A549 (cell line): Measurements from ENCODE around the gene BRSK2. TPM values are rescaled to one million over a fixed set of nuclear protein-coding genes. Genes with fewer than 3 reads are reported as not detected.

Experiments used
- ATAC-seq, 2 experiments: fragments of 200-7000 bp in 1 of 2; fragments of >200 bp in 1 of 2; cut with Nextera tagmentation in 1 of 2; cut with Tn5 transposase in 1 of 2; 3 replicates each; pipeline versions ENCODE4 v1.8.0 to v1.9.1; 2018 to 2020; ENCODE audit warnings: mild to moderate bottlenecking in 1 of 2, moderate library complexity in 1 of 2
- CTCF ChIA-PET: fragments of 300-600 bp; sonication (Branson Sonifier 250); formaldehyde crosslinking; extraction: SDS; loops from one replicate; lab custom pipeline; 2021; ENCODE audit warnings: antibody characterized with exemption, inconsistent platforms; lab: Yijun Ruan, JAX
- POLR2A ChIA-PET: fragments of 350-600 bp; formaldehyde crosslinking; extraction: SDS; loops from one replicate; lab custom pipeline; 2021; ENCODE audit warnings: antibody characterized with exemption, inconsistent platforms; lab: Yijun Ruan, JAX
- DNase-seq, 2 experiments: peaks; one replicate each; pipeline versions ENCODE4 v3.0.0 to v3.0.0-alpha.2; 2011 to 2016; ENCODE audit warnings: low read depth in 1 of 2, low spot score in 1 of 2
- FAIRE-seq: peaks from 2 replicates; lab custom pipeline; 2011; peaks lifted over from hg19 to GRCh38; lab: Jason Lieb, UNC
- H3K27ac ChIP-seq, 2 experiments: fragments of >200 bp; sonication (Bioruptor Twin); formaldehyde crosslinking; 3 replicates each; pipeline ENCODE4 v1.5.1; 2016 to 2017
- H3K4me1 ChIP-seq: fragments of >200 bp; sonication (Bioruptor Twin); formaldehyde crosslinking; 3 replicates; pipeline ENCODE4 v1.6.1; 2016
- H3K4me2 ChIP-seq: fragments of >200 bp; sonication (Bioruptor Twin); formaldehyde crosslinking; 3 replicates; pipeline ENCODE4 v1.6.1; 2016
- H3K4me3 ChIP-seq: fragments of >200 bp; sonication (Bioruptor Twin); formaldehyde crosslinking; 3 replicates; pipeline ENCODE4 v1.5.1; 2016
- H3K9me3 ChIP-seq: fragments of >200 bp; sonication (Bioruptor Twin); formaldehyde crosslinking; 3 replicates; pipeline ENCODE4 v1.6.1; 2016
- CBX8 ChIP-seq: fragments of 200-600 bp; sonication (generic); IDR thresholded peaks from 2 replicates; pipeline ENCODE4 v1.6.1; 2016
- CHD2 ChIP-seq: fragments of 150-350 bp; IDR thresholded peaks from 2 replicates; pipeline ENCODE4 v1.6.1; 2014; ENCODE audit warnings: low read length; ENCODE audit not compliant: partially characterized antibody
- CHD4 ChIP-seq: fragments of 200-600 bp; sonication (generic); IDR thresholded peaks from 2 replicates; pipeline ENCODE4 v1.6.1; 2016; ENCODE audit warnings: antibody characterized with exemption, mild to moderate bottlenecking, borderline replicate concordance
- ESRRA ChIP-seq: fragments of 150-350 bp; IDR thresholded peaks from 2 replicates; pipeline ENCODE4 v1.6.1; 2014; ENCODE audit warnings: mild to moderate bottlenecking, low read length, borderline replicate concordance
- GATA3 ChIP-seq: IDR thresholded peaks from 2 replicates; pipeline ENCODE4 v1.6.1; 2012; ENCODE audit warnings: borderline replicate concordance
- JUN ChIP-seq, 2 experiments: fragments of >200 bp; sonication (Bioruptor Twin); formaldehyde crosslinking; IDR thresholded peaks; 2 replicates in 1 of 2; 3 replicates in 1 of 2; pipeline ENCODE4 v1.6.1; 2016 to 2017
- JUNB ChIP-seq: fragments of >200 bp; sonication (Bioruptor Twin); formaldehyde crosslinking; IDR thresholded peaks from 2 replicates; pipeline ENCODE4 v1.6.1; 2016
- MYC ChIP-seq: IDR thresholded peaks from 2 replicates; pipeline ENCODE4 v1.6.1; 2012; ENCODE audit warnings: mild to moderate bottlenecking, inconsistent platforms, low read length, improper control_type of control experiment, borderline replicate concordance
- POLR2AphosphoS2 ChIP-seq: conservative IDR thresholded peaks from 2 replicates; pipeline ENCODE4 v1.6.1; 2012; ENCODE audit warnings: low read length, improper control_type of control experiment, inconsistent platforms
- RAD21 ChIP-seq, 2 experiments: fragments of >200 bp in 1 of 2; sonication (Bioruptor Twin) in 1 of 2; formaldehyde crosslinking in 1 of 2; IDR thresholded peaks in 1 of 2; conservative IDR thresholded peaks in 1 of 2; 2 replicates in 1 of 2; 3 replicates in 1 of 2; pipeline ENCODE4 v1.6.1; 2012 to 2018; ENCODE audit warnings: inconsistent platforms in 1 of 2
- RARB ChIP-seq: fragments of 250-450 bp; sonication (Bioruptor Pico); IDR thresholded peaks from 2 replicates; pipeline ENCODE4 v1.8.0; 2021; ENCODE audit warnings: mild to moderate bottlenecking, moderate library complexity
- RCOR1 ChIP-seq: fragments of 150-350 bp; IDR thresholded peaks from 2 replicates; pipeline ENCODE4 v1.6.1; 2014; ENCODE audit warnings: antibody characterized with exemption, low read length, low read depth
- RFX5 ChIP-seq: fragments of 450-650 bp; IDR thresholded peaks from 2 replicates; pipeline ENCODE4 v1.7.1; 2014; ENCODE audit warnings: antibody characterized with exemption, mild to moderate bottlenecking, moderate library complexity
- SREBF2 ChIP-seq: fragments of 450-650 bp; IDR thresholded peaks from 2 replicates; pipeline ENCODE4 v1.6.1; 2014; ENCODE audit warnings: mild to moderate bottlenecking, moderate library complexity
- ZFP36 ChIP-seq: fragments of 450-650 bp; IDR thresholded peaks from 2 replicates; pipeline ENCODE4 v1.6.1; 2014; ENCODE audit warnings: borderline replicate concordance; ENCODE audit not compliant: partially characterized antibody
- ZNF302 ChIP-seq: fragments of 250-450 bp; sonication (Bioruptor Pico); IDR thresholded peaks from 2 replicates; pipeline ENCODE4 v1.9.0; 2021; ENCODE audit warnings: inconsistent platforms, mild to moderate bottlenecking, moderate library complexity
- WGBS: methylation state at CpG from one replicate; pipeline ENCODE4 v1.1.6; 2017; ENCODE audit errors: missing lambda C conversion rate; 5-methylcytosine and 5-hydroxymethylcytosine counted together
- polyA plus RNA-seq, 4 experiments: library from polyadenylated mRNA; depleted of rRNA in 3 of 4; stranded (reverse); fragments of >200 nt; fragmentation: RNase III in 1 of 4; extraction: RNeasy Plus Mini Kit Qiagen cat#74134 plus additional on column Dnase treatment in 1 of 4; gene quantifications; 2 replicates in 3 of 4; 3 replicates in 1 of 4; pipeline ENCODE4 v1.2.3, GENCODE V29; 2011 to 2017
- TF ChIP-seq, protein P1 (sequence below): fragments of >200 bp; sonication (Bioruptor Twin); formaldehyde crosslinking; IDR thresholded peaks from 3 replicates; pipeline ENCODE4 v1.5.1; 2016
- TF ChIP-seq, protein P2 (sequence below): fragments of 250-450 bp; sonication (Bioruptor Pico); IDR thresholded peaks from 2 replicates; pipeline ENCODE4 v1.5.0; 2020; ENCODE audit warnings: low read depth, mild to moderate bottlenecking, moderate library complexity
- TF ChIP-seq, protein P3 (sequence below): fragments of 250-450 bp; sonication (Bioruptor Pico); IDR thresholded peaks from 2 replicates; pipeline ENCODE4 v1.5.0; 2021; ENCODE audit warnings: mild to moderate bottlenecking, moderate library complexity, borderline replicate concordance
- TF ChIP-seq, protein P4 (sequence below): IDR thresholded peaks from 2 replicates; pipeline ENCODE4 v1.6.1; 2012

Gene BRSK2
- polyA plus RNA-seq, 2 of the 4 experiments (the other 2 are of a cell fraction), result 3.8 to 10.1 TPM

DNA sequence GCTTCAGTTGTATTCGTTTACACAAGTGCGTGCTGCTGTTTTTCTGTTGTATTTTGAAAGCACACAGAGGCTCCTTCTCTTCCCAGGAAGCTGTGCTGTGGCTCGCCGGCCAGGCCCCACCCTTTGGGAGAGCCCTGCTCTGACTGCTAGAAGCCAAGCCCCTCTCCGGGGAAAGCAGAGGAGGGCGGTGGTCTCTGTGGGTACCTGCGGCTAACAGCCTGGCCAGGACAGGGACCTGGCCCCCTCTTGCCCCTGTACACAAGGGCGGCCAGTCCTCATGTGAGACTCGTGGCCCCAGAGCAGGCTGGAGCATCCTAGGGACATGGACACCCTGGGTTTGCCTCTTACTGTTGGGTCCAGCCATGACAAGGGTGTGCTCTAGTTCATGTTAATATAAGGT lies 82.0 kb downstream of the BRSK2 start:
- FAIRE-seq (no peak), ATAC-seq (no peak), DNase-seq (no peak)
- no peaks in the 10 kb centered on the region for H3K9me3 ChIP-seq
- POLR2A ChIA-PET, result no interaction called here
- H3K4me2 ChIP-seq, result no peak overlapping the region
- CTCF ChIA-PET, result interaction anchor here (1.6 kb wide), 1 partner anchor 169 kb away, joined by 5 read pairs; no protein-coding TSS in a partner anchor
- WGBS, result 60% methylated on average over 6 of the region's 9 CpGs
- TF ChIP-seq JUN (IDR thresholded peaks at IDR 0.05) (no peak), ESRRA (no peak), RFX5 (no peak), CBX8 (no peak), ZFP36 (no peak), CHD4 (no peak), RARB (CRISPR knock-in tag) (no peak), POLR2AphosphoS2 (no peak), SREBF2 (no peak), JUNB (no peak)
- TF ChIP-seq, protein P1, sequence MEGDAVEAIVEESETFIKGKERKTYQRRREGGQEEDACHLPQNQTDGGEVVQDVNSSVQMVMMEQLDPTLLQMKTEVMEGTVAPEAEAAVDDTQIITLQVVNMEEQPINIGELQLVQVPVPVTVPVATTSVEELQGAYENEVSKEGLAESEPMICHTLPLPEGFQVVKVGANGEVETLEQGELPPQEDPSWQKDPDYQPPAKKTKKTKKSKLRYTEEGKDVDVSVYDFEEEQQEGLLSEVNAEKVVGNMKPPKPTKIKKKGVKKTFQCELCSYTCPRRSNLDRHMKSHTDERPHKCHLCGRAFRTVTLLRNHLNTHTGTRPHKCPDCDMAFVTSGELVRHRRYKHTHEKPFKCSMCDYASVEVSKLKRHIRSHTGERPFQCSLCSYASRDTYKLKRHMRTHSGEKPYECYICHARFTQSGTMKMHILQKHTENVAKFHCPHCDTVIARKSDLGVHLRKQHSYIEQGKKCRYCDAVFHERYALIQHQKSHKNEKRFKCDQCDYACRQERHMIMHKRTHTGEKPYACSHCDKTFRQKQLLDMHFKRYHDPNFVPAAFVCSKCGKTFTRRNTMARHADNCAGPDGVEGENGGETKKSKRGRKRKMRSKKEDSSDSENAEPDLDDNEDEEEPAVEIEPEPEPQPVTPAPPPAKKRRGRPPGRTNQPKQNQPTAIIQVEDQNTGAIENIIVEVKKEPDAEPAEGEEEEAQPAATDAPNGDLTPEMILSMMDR, result no peak
- TF ChIP-seq, protein P2, sequence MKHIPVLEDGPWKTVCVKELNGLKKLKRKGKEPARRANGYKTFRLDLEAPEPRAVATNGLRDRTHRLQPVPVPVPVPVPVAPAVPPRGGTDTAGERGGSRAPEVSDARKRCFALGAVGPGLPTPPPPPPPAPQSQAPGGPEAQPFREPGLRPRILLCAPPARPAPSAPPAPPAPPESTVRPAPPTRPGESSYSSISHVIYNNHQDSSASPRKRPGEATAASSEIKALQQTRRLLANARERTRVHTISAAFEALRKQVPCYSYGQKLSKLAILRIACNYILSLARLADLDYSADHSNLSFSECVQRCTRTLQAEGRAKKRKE, result no peak
- TF ChIP-seq, protein P3, sequence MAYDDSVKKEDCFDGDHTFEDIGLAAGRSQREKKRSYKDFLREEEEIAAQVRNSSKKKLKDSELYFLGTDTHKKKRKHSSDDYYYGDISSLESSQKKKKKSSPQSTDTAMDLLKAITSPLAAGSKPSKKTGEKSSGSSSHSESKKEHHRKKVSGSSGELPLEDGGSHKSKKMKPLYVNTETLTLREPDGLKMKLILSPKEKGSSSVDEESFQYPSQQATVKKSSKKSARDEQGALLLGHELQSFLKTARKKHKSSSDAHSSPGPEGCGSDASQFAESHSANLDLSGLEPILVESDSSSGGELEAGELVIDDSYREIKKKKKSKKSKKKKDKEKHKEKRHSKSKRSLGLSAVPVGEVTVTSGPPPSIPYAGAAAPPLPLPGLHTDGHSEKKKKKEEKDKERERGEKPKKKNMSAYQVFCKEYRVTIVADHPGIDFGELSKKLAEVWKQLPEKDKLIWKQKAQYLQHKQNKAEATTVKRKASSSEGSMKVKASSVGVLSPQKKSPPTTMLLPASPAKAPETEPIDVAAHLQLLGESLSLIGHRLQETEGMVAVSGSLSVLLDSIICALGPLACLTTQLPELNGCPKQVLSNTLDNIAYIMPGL (CRISPR knock-in tag), result no peak
- H3K4me1 ChIP-seq, result no peaks in the 10 kb centered on the region
- no peak overlapping the region for H3K4me3 ChIP-seq
- no peak overlapping the region for H3K27ac ChIP-seq

DNA sequence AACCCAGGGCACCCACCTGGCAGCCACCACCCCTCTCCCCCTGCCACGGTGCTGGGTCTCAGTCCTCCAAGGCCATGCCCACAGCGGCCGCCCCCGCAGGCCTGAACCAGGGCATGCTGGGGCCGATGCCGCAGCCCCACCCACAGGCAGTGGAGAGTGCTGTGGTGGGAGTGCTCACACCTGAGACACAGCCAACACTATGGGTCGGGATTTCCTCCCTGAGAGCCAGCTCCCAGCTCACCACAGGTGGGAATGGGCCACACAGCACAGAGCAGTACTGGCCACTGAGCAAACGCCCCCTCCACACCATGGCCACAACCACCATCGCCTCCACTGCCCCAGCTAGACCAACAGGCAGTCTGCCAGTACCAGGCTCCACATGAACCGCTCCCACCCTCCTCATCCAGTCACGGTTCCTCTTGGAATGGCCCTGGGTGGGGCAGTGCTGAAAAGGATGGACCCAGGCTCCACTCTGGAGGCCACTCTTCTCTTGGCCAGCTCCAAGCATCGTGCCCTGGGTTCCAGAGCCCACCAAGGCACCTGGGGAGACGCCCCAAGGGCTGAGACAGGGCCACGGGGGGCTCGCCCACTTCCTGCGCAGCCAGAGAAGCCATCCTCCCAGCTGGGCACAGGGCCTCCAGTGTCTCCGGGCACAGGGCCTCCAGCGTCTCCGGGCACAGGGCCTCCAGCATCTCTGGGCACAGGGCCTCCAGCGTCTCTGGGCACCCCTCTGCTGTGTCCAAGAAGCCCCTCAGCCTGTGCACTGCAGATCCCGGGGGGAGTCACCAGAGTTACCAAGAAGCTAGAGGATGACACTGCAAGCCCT lies 82.7 kb downstream of the BRSK2 start:
- DNase-seq, result no peak
- H3K4me1 ChIP-seq, result no peaks in the 10 kb centered on the region
- H3K27ac ChIP-seq, result no peak overlapping the region
- no peak for ATAC-seq
- no peak for FAIRE-seq
- TF ChIP-seq CHD2 (no peak), ZNF302 (CRISPR knock-in tag) (no peak), MYC (no peak), SREBF2 (no peak), GATA3 (no peak), ZFP36 (no peak), RAD21 (conservative IDR thresholded peaks at IDR 0.05 in 1 of 2, IDR thresholded peaks at IDR 0.05 in 1 of 2) (no peak), RCOR1 (no peak)
- TF ChIP-seq, protein P1, result no peak
- TF ChIP-seq, protein P4, sequence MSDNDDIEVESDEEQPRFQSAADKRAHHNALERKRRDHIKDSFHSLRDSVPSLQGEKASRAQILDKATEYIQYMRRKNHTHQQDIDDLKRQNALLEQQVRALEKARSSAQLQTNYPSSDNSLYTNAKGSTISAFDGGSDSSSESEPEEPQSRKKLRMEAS, result no peak
- TF ChIP-seq, all 56 proteins: peak for 0
- H3K4me2 ChIP-seq, result no peak overlapping the region
- no peaks in the 10 kb centered on the region for H3K9me3 ChIP-seq
- H3K4me3 ChIP-seq, result no peak overlapping the region
- POLR2A ChIA-PET, result no interaction called here
- 93% methylated on average over 13 of the region's 21 CpGs for WGBS
- CTCF ChIA-PET, result interaction anchor here (0.9 to 1.6 kb wide), 3 partner anchors 43 to 179 kb away, joined by 3 to 5 read pairs (median 3); no protein-coding TSS in a partner anchor
